GM23338 (cell line): ENCODE measurements around the gene PPP2R5D. TPM values are rescaled to one million over a fixed set of nuclear protein-coding genes. Genes with fewer than 3 reads are reported as not detected.

Experiments
- ATAC-seq: fragments of 200-7000 bp; cut with Tn5 transposase; 3 replicates; pipeline ENCODE4 v1.9.1; 2020
- DNase-seq: peaks from one replicate; pipeline ENCODE4 v3.0.0-alpha.2; 2015; ENCODE audit warnings: low spot score
- H2AFZ ChIP-seq: fragments of 200-600 bp; sonication (generic); 2 replicates; pipeline ENCODE4 v1.8.0; 2016; ENCODE audit warnings: antibody characterized with exemption, mild to moderate bottlenecking, moderate library complexity
- H3F3A ChIP-seq: fragments of 200-600 bp; sonication (generic); replicated peaks from 2 replicates; pipeline ENCODE4 v1.8.0; 2017; ENCODE audit warnings: antibody characterized with exemption, mixed run types, low read depth
- H3K27ac ChIP-seq: fragments of 200-600 bp; sonication (generic); 2 replicates; pipeline ENCODE4 v1.6.1; 2016; ENCODE audit warnings: low read depth
- H3K27me3 ChIP-seq: fragments of 200-600 bp; sonication (generic); 2 replicates; pipeline ENCODE4 v1.8.0; 2016; ENCODE audit warnings: mild to moderate bottlenecking, mixed run types, moderate library complexity; ENCODE audit not compliant: insufficient read depth
- H3K36me3 ChIP-seq: fragments of 200-600 bp; sonication (generic); 2 replicates; pipeline ENCODE4 v1.8.0; 2016; ENCODE audit warnings: mild to moderate bottlenecking; ENCODE audit not compliant: insufficient read depth
- H3K4me1 ChIP-seq: fragments of 200-600 bp; sonication (generic); 2 replicates; pipeline ENCODE4 v1.8.0; 2016; ENCODE audit warnings: mild to moderate bottlenecking, moderate library complexity; ENCODE audit not compliant: insufficient read depth
- H3K4me2 ChIP-seq: fragments of 200-600 bp; sonication (generic); 2 replicates; pipeline ENCODE4 v1.7.1; 2017; ENCODE audit warnings: mixed run types
- H3K4me3 ChIP-seq: fragments of 200-600 bp; sonication (generic); 2 replicates; pipeline ENCODE4 v1.6.1; 2016; ENCODE audit warnings: mixed run types
- H3K79me2 ChIP-seq: fragments of 200-600 bp; sonication (generic); replicated peaks from 2 replicates; pipeline ENCODE4 v1.8.0; 2017; ENCODE audit warnings: mild to moderate bottlenecking; ENCODE audit not compliant: insufficient read depth
- H3K9me2 ChIP-seq: fragments of 200-600 bp; sonication (generic); 2 replicates; pipeline ENCODE4 v1.8.0; 2017; ENCODE audit not compliant: insufficient read depth
- H4K20me1 ChIP-seq: fragments of 200-600 bp; sonication (generic); replicated peaks from 2 replicates; pipeline ENCODE4 v1.8.0; 2017; ENCODE audit warnings: mild to moderate bottlenecking; ENCODE audit not compliant: insufficient read depth
- H3K27ac Mint-ChIP-seq: 2 replicates; pipeline ENCODE4 v1.8.0; 2020; ENCODE audit warnings: inconsistent platforms, mild to moderate bottlenecking, moderate library complexity, mixed read lengths
- H3K27me3 Mint-ChIP-seq: 3 replicates; pipeline ENCODE4 v1.8.0; 2022; ENCODE audit warnings: low read depth, mild to moderate bottlenecking, moderate library complexity, mixed read lengths, inconsistent platforms; ENCODE audit not compliant: insufficient read depth, poor library complexity
- H3K36me3 Mint-ChIP-seq: 3 replicates; pipeline ENCODE4 v1.8.0; 2021; ENCODE audit warnings: low read depth, mild to moderate bottlenecking, inconsistent platforms, moderate library complexity, mixed read lengths
- H3K4me1 Mint-ChIP-seq: 3 replicates; pipeline ENCODE4 v1.8.0; 2020; ENCODE audit warnings: mild to moderate bottlenecking, inconsistent platforms, mixed read lengths
- H3K4me3 Mint-ChIP-seq: 3 replicates; pipeline ENCODE4 v1.8.0; 2021; ENCODE audit warnings: moderate library complexity, mild to moderate bottlenecking, inconsistent platforms, mixed read lengths
- H3K9me3 Mint-ChIP-seq: 3 replicates; pipeline ENCODE4 v1.8.0; 2020; ENCODE audit warnings: moderate library complexity, mild to moderate bottlenecking, inconsistent platforms, mixed read lengths
- CREB1 ChIP-seq: fragments of 250-450 bp; sonication (Bioruptor Pico); IDR thresholded peaks from 2 replicates; pipeline ENCODE4 v1.5.0; 2020; ENCODE audit warnings: low read depth, mild to moderate bottlenecking, moderate library complexity
- EZH2 ChIP-seq: fragments of 200-600 bp; sonication (generic); IDR thresholded peaks from one replicate; pipeline ENCODE4 v1.8.0; 2017; ENCODE audit warnings: antibody characterized with exemption, mild to moderate bottlenecking, low read depth; ENCODE audit not compliant: unreplicated experiment
- EZH2phosphoT487 ChIP-seq: fragments of 200-600 bp; sonication (generic); IDR thresholded peaks from one replicate; pipeline ENCODE4 v1.8.1; 2018; ENCODE audit warnings: antibody characterized with exemption; ENCODE audit not compliant: unreplicated experiment
- JUNB ChIP-seq: IDR thresholded peaks from one replicate; pipeline ENCODE4 v1.6.1; 2016; ENCODE audit warnings: antibody characterized with exemption; ENCODE audit not compliant: unreplicated experiment
- POLR2AphosphoS5 ChIP-seq: IDR thresholded peaks from 2 replicates; pipeline ENCODE4 v1.6.1; 2016; ENCODE audit warnings: antibody characterized with exemption, low read depth
- STAT1 ChIP-seq: IDR thresholded peaks from one replicate; pipeline ENCODE4 v1.6.1; 2016; ENCODE audit warnings: antibody characterized with exemption; ENCODE audit not compliant: unreplicated experiment
- ZNF114 ChIP-seq: fragments of 250-450 bp; sonication (Bioruptor Pico); IDR thresholded peaks from 2 replicates; pipeline ENCODE4 v1.5.0; 2020; ENCODE audit warnings: mild to moderate bottlenecking, moderate library complexity
- ZNF331 ChIP-seq: fragments of 250-450 bp; sonication (Bioruptor Pico); IDR thresholded peaks from 2 replicates; pipeline ENCODE4 v1.5.0; 2020; ENCODE audit warnings: low read depth, mild to moderate bottlenecking, moderate library complexity
- polyA plus RNA-seq: library from polyadenylated mRNA; unstranded; fragments of >200 nt; fragmentation: Nextera tagmentation; extraction: Ambion mirVana; gene quantifications from 2 replicates; pipeline ENCODE4 v1.2.1, GENCODE V29; 2016
- total RNA-seq: library from RNA; depleted of rRNA; stranded (reverse); fragments of >200 nt; shearing (Covaris generic); gene quantifications from 2 replicates; pipeline ENCODE4 v1.2.3, GENCODE V29; 2014
- TF ChIP-seq, protein P1 (sequence below): IDR thresholded peaks from one replicate; pipeline ENCODE4 v1.6.1; 2018; ENCODE audit warnings: antibody characterized with exemption; ENCODE audit not compliant: unreplicated experiment
- TF ChIP-seq, protein P2 (sequence below), 2 experiments: fragments of 200-600 bp in 1 of 2; sonication (generic) in 1 of 2; conservative IDR thresholded peaks; 2 replicates each; pipeline versions ENCODE4 v1.5.1 to v1.6.1; 2016 to 2017; ENCODE audit warnings: antibody characterized with exemption in 2 of 2, low read depth in 2 of 2, mild to moderate bottlenecking in 2 of 2, moderate library complexity in 1 of 2

The PPP2R5D gene
- total and polyA plus RNA-seq, 2 experiments from 2014 or later = 20.0 to 55.3 TPM

DNA sequence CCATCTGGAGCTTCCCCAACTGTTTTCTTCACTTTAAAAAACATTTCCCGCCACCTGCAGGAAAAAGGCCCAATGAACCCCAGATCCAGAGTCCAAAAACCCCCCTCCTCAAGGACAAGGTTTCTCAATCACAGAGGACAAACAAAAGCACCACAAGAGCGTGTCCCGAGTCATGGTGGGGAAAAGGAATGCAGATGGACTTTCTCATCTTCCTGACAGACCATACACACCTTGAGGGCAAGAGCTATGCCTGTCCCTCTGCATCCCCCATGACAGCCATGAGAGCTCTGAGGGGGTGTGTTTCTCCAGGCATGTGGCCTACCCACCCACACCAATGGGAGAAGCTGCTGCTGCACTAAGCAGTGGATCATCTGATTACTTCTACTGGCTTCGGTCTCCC, 14.4 kb upstream of the PPP2R5D start:
- peak overlapping the region; percentile 52; the same call in 1 of the 2 replicates for H3K27ac Mint-ChIP-seq
- H3K36me3 Mint-ChIP-seq = 0 out of 3 replicates have a peak, but pooled peaks cover 4% of the 10 kb centered on the region
- ATAC-seq = no peak
- Histone ChIP-seq H3K27ac (no peak overlapping the region), H3K4me1 (no peaks in the 10 kb centered on the region), H4K20me1 (no peaks in the 10 kb centered on the region), H3K4me2 (no peak overlapping the region), H3F3A (no peaks in the 10 kb centered on the region), H3K4me3 (no peak overlapping the region), H3K27me3 (no peaks in the 10 kb centered on the region), H2AFZ (no peak overlapping the region), H3K79me2 (no peaks in the 10 kb centered on the region), H3K36me3 (no peaks in the 10 kb centered on the region), H3K9me2 (no peaks in the 10 kb centered on the region)
- peaks cover 6% of the 10 kb centered on the region; the same call in 2 of the 3 replicates for H3K4me1 Mint-ChIP-seq
- H3K27me3 Mint-ChIP-seq = peaks cover 6% of the 10 kb centered on the region
- H3K4me3 Mint-ChIP-seq = no peak overlapping the region
- no peak for DNase-seq
- TF ChIP-seq EZH2phosphoT487 = no peak
- TF ChIP-seq, protein P1, sequence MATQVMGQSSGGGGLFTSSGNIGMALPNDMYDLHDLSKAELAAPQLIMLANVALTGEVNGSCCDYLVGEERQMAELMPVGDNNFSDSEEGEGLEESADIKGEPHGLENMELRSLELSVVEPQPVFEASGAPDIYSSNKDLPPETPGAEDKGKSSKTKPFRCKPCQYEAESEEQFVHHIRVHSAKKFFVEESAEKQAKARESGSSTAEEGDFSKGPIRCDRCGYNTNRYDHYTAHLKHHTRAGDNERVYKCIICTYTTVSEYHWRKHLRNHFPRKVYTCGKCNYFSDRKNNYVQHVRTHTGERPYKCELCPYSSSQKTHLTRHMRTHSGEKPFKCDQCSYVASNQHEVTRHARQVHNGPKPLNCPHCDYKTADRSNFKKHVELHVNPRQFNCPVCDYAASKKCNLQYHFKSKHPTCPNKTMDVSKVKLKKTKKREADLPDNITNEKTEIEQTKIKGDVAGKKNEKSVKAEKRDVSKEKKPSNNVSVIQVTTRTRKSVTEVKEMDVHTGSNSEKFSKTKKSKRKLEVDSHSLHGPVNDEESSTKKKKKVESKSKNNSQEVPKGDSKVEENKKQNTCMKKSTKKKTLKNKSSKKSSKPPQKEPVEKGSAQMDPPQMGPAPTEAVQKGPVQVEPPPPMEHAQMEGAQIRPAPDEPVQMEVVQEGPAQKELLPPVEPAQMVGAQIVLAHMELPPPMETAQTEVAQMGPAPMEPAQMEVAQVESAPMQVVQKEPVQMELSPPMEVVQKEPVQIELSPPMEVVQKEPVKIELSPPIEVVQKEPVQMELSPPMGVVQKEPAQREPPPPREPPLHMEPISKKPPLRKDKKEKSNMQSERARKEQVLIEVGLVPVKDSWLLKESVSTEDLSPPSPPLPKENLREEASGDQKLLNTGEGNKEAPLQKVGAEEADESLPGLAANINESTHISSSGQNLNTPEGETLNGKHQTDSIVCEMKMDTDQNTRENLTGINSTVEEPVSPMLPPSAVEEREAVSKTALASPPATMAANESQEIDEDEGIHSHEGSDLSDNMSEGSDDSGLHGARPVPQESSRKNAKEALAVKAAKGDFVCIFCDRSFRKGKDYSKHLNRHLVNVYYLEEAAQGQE = no peak
- TF ChIP-seq, protein P2, sequence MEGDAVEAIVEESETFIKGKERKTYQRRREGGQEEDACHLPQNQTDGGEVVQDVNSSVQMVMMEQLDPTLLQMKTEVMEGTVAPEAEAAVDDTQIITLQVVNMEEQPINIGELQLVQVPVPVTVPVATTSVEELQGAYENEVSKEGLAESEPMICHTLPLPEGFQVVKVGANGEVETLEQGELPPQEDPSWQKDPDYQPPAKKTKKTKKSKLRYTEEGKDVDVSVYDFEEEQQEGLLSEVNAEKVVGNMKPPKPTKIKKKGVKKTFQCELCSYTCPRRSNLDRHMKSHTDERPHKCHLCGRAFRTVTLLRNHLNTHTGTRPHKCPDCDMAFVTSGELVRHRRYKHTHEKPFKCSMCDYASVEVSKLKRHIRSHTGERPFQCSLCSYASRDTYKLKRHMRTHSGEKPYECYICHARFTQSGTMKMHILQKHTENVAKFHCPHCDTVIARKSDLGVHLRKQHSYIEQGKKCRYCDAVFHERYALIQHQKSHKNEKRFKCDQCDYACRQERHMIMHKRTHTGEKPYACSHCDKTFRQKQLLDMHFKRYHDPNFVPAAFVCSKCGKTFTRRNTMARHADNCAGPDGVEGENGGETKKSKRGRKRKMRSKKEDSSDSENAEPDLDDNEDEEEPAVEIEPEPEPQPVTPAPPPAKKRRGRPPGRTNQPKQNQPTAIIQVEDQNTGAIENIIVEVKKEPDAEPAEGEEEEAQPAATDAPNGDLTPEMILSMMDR (conservative IDR thresholded peaks at IDR 0.05; ENCODE audit: low read depth in 2 of 2) = no peak
- TF ChIP-seq ZNF331 (CRISPR knock-in tag) = no peak
- no peak for TF ChIP-seq EZH2
- no peak for TF ChIP-seq JUNB
- TF ChIP-seq POLR2AphosphoS5 = no peak
- TF ChIP-seq ZNF114 (CRISPR knock-in tag) = no peak
- TF ChIP-seq STAT1 = no peak
- H3K9me3 Mint-ChIP-seq = no peaks in the 10 kb centered on the region

DNA sequence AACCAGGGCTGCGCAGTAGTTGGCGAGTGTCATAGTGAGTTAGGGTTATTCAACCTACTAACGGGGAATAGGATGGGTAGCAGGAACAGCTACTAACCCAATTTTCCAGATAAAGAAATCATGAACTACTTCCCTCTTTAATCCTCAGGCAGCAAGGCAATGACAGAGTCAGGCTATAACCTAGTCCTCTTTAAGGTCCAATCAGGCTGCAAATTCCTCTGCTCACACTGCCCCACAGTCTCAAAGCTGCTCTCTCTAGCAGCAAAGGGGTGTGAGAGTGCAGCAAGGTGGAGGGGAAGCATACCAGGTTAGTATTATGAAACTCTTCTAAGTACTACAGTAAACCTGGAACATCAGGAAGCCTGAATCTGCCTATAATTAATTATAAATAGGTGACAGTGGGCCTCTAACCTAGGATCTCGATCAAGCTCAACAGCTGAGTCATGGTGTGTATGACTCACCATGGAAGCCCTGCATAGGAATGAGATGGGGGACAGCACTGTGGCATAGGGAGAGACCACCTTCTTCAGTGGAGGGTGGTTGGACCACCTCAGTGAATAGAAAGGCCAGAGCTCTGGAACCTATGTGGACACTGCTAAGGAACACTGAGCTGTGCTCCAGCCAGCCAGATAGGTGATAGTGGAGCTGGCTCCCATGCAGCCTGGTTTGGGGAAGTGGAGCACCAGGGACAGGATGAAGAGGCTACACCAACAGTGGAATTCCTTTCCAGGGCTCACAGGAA, 13.3 kb upstream of the PPP2R5D start:
- Histone ChIP-seq H3K4me2 (no peak overlapping the region), H2AFZ (no peak overlapping the region), H3K9me2 (no peaks in the 10 kb centered on the region), H3K27me3 (no peaks in the 10 kb centered on the region), H3K4me1 (no peaks in the 10 kb centered on the region), H3K36me3 (no peaks in the 10 kb centered on the region), H3K79me2 (no peaks in the 10 kb centered on the region), H4K20me1 (no peaks in the 10 kb centered on the region), H3K27ac (no peak overlapping the region), H3K4me3 (no peak overlapping the region), H3F3A (no peaks in the 10 kb centered on the region)
- Mint-ChIP-seq H3K4me3 (no peak overlapping the region), H3K36me3 (0 out of 3 replicates have a peak, but pooled peaks cover 4% of the 10 kb centered on the region), H3K9me3 (no peaks in the 10 kb centered on the region), H3K4me1 (peaks cover 6% of the 10 kb centered on the region; the same call in 2 of the 3 replicates), H3K27ac (peak overlapping the region; percentile 74), H3K27me3 (peaks cover 4% of the 10 kb centered on the region)
- no peak for ATAC-seq
- no peak for DNase-seq
- TF ChIP-seq EZH2phosphoT487 (no peak), JUNB (no peak), POLR2AphosphoS5 (no peak), CREB1 (no peak)
- TF ChIP-seq, protein P2 (conservative IDR thresholded peaks at IDR 0.05; ENCODE audit: low read depth in 2 of 2) = no peak
